GM12892 (cell line): ENCODE results near the gene OTULIN.

Experiments used
- DNase-seq: peaks from one replicate; pipeline ENCODE4 v3.0.0; 2011; ENCODE audit not compliant: insufficient read length
- FAIRE-seq: peaks from 2 replicates; lab custom pipeline; 2011; peaks lifted over from hg19 to GRCh38; lab: Jason Lieb, UNC
- POLR2A ChIP-seq: IDR thresholded peaks from 2 replicates; pipeline ENCODE4 v1.6.1; 2011; ENCODE audit warnings: low read depth, low read length, control low read depth
- POLR2AphosphoS5 ChIP-seq: IDR thresholded peaks from 2 replicates; pipeline ENCODE4 v1.6.1; 2011; ENCODE audit warnings: low read depth, low read length, control low read depth
- TAF1 ChIP-seq: IDR thresholded peaks from 2 replicates; pipeline ENCODE4 v1.6.1; 2011; ENCODE audit warnings: low read depth, mild to moderate bottlenecking, control low read depth, low read length, borderline replicate concordance

Gene OTULIN

GRCh38 chr5:14656898-14657297 lies 7.6 kb upstream of the OTULIN start:
- DNase-seq = no peak
- FAIRE-seq = no peak
- no peak for TF ChIP-seq TAF1
- TF ChIP-seq POLR2AphosphoS5 = no peak

- TF ChIP-seq POLR2A (no peak), TAF1 (no peak), POLR2AphosphoS5 (no peak)
- FAIRE-seq (no peak), DNase-seq (no peak)
Measured at GRCh38 chr5:14659821-14660607, 4.5 kb upstream of the OTULIN start.

- TF ChIP-seq POLR2A (no peak), TAF1 (no peak), POLR2AphosphoS5 (no peak)
- FAIRE-seq (no peak), DNase-seq (no peak)
Measured at GRCh38 chr5:14660833-14661232, 3.7 kb upstream of the OTULIN start.

- no peak for FAIRE-seq
- no peak for DNase-seq
- TF ChIP-seq POLR2AphosphoS5 (no peak), TAF1 (no peak), POLR2A (no peak)
Measured at GRCh38 chr5:14662721-14663260, 1.7 kb upstream of the OTULIN start.

GRCh38 chr5:14663734-14664269 lies 716 bp upstream of the OTULIN start:
- DNase-seq = no peak
- TF ChIP-seq TAF1 (no peak), POLR2A (no peak), POLR2AphosphoS5 (no peak)
- FAIRE-seq = peak; percentile 14

GRCh38 chr5:14665101-14665822 lies 744 bp downstream of the OTULIN start:
- peak; percentile 9 for FAIRE-seq

GRCh38 chr5:14665949-14666348 lies 1.4 kb downstream of the OTULIN start:
- DNase-seq (no peak), FAIRE-seq (peak; percentile 69)
- TF ChIP-seq POLR2AphosphoS5 = peak; percentile 37; the same call in 1 of the 2 replicates
- no peak for TF ChIP-seq TAF1
- peak; percentile 57 for TF ChIP-seq POLR2A

More at GRCh38 chr5:14665101-14665822, 744 bp downstream of the OTULIN start:
- TF ChIP-seq POLR2AphosphoS5 = no peak
- no peak for TF ChIP-seq TAF1
- no peak for TF ChIP-seq POLR2A
- no peak for DNase-seq

- FAIRE-seq (no peak), DNase-seq (no peak)
- TF ChIP-seq TAF1 (no peak), POLR2A (0 out of 2 replicates have a peak, but pooled peaks have one; percentile 3), POLR2AphosphoS5 (no peak)
Measured at GRCh38 chr5:14666357-14666756, 1.8 kb downstream of the OTULIN start.

- no peak for DNase-seq
- FAIRE-seq = no peak
- TF ChIP-seq POLR2AphosphoS5 (no peak), TAF1 (no peak), POLR2A (no peak)
Measured at GRCh38 chr5:14667290-14667689, 2.8 kb downstream of the OTULIN start.

- DNase-seq = no peak
- peak; percentile 53 for FAIRE-seq
Measured at GRCh38 chr5:14667770-14668169, 3.3 kb downstream of the OTULIN start.

GRCh38 chr5:14668181-14668591 lies 3.7 kb downstream of the OTULIN start:
- DNase-seq (no peak), FAIRE-seq (peak; percentile 82)
- TF ChIP-seq TAF1 (no peak), POLR2AphosphoS5 (no peak), POLR2A (no peak)

More at GRCh38 chr5:14667770-14668169, 3.3 kb downstream of the OTULIN start:
- no peak for TF ChIP-seq TAF1
- TF ChIP-seq POLR2AphosphoS5 = no peak
- no peak for TF ChIP-seq POLR2A

- TF ChIP-seq POLR2A = no peak
- TF ChIP-seq POLR2AphosphoS5 = no peak
- TF ChIP-seq TAF1 = no peak
- DNase-seq (no peak), FAIRE-seq (no peak)
Measured at GRCh38 chr5:14669415-14669814, 4.9 kb downstream of the OTULIN start.

- no peak for DNase-seq
- no peak for TF ChIP-seq POLR2AphosphoS5
- TF ChIP-seq POLR2A = no peak
- TF ChIP-seq TAF1 = no peak
- FAIRE-seq = no peak
Measured at GRCh38 chr5:14669975-14670374, 5.5 kb downstream of the OTULIN start.
